Vagina (tissue), 2 donors: Measurements from ENCODE around the gene TTLL6. TPM values are rescaled to one million over a fixed set of nuclear protein-coding genes. Genes with fewer than 3 reads are reported as not detected.
"Not testable (repeated sequence)": the region's sequence is repeated elsewhere in the genome, so short reads cannot be mapped to it uniquely, and the experiment has no call there.

Experiments used
- DNase-seq, 2 donors: peaks; one replicate each; pipeline ENCODE4 v3.0.0-alpha.2; 2017; ENCODE audit errors: extremely low spot score in 2 of 2
- H3K27ac ChIP-seq: fragments of 200-600 bp; sonication (generic); one replicate; pipeline ENCODE4 v1.5.1; 2019
- H3K27me3 ChIP-seq: fragments of 200-600 bp; sonication (generic); one replicate; pipeline ENCODE4 v1.5.1; 2019
- H3K36me3 ChIP-seq, 2 donors: fragments of 200-600 bp; sonication (generic); one replicate each; pipeline ENCODE4 v1.5.1; 2017 to 2019
- H3K4me1 ChIP-seq: fragments of 200-600 bp; sonication (generic); one replicate; pipeline ENCODE4 v1.5.1; 2019
- H3K4me3 ChIP-seq, 2 donors: fragments of 200-600 bp; sonication (generic); 1 replicate in 1 of 2; 2 replicates in 1 of 2; pipeline ENCODE4 v1.5.1; 2016 to 2019
- H3K9me3 ChIP-seq: fragments of 200-600 bp; sonication (generic); one replicate; pipeline ENCODE4 v1.5.1; 2019
- CTCF ChIP-seq, 3 experiments: fragments of 450-650 bp in 2 of 3; fragments of 200-600 bp in 1 of 3; sonication (generic) in 1 of 3; IDR thresholded peaks; one replicate each; pipeline ENCODE4 v1.5.1; 2017 to 2019; ENCODE audit warnings: antibody characterized with exemption in 3 of 3, mild to moderate bottlenecking in 2 of 3, moderate library complexity in 2 of 3
- POLR2A ChIP-seq, 2 donors: fragments of 450-650 bp; IDR thresholded peaks; one replicate each; pipeline ENCODE4 v1.6.1; 2017; ENCODE audit warnings: antibody characterized with exemption in 2 of 2, mild to moderate bottlenecking in 2 of 2, moderate library complexity in 2 of 2
- POLR2AphosphoS5 ChIP-seq, 2 donors: sonication (generic); formaldehyde crosslinking; IDR thresholded peaks; one replicate each; pipeline ENCODE4 v1.9.0; 2017; ENCODE audit warnings: antibody characterized with exemption in 2 of 2, mild to moderate bottlenecking in 2 of 2, low read depth in 1 of 2; ENCODE audit not compliant: insufficient read depth in 1 of 2
- intact Hi-C: fragments of 100-400 bp; cut with DNase I; formaldehyde crosslinking; loops from one replicate; pipeline ENCODE4 v1.15.1; 2023
- microRNA counts, 2 donors: library from miRNA; unstranded; fragments of <30 nt; microRNA quantifications; one replicate each; lab custom pipeline; 2016 to 2017
- microRNA-seq: library from miRNA; unstranded; fragments of <30 nt; microRNA quantifications from one replicate; pipeline ENCODE4, GENCODE V29; 2017; ENCODE audit warnings: borderline number of aligned reads, borderline replicate concordance
- small RNA-seq: library from RNA; depleted of rRNA; stranded (forward); fragments of <200 nt; gene quantifications from one replicate; pipeline ENCODE3, GENCODE V24; 2016
- total RNA-seq: library from RNA; depleted of rRNA; stranded (reverse); fragments of >200 nt; gene quantifications from one replicate; pipeline ENCODE4 v1.2.3, GENCODE V29; 2016

The TTLL6 gene
- total RNA-seq, 1 donor from 2014 or later: 0.49 TPM

GRCh38 chr17:48717367-48718226, 99.4 kb downstream of the TTLL6 start:
- TF ChIP-seq CTCF (IDR thresholded peaks at IDR 0.05) (no peak), POLR2A (IDR thresholded peaks at IDR 0.05) (no peak), POLR2AphosphoS5 (IDR thresholded peaks at IDR 0.05; ENCODE audit: insufficient read depth in 1 of 2, low read depth in 1 of 2) (no peak)
- Histone ChIP-seq H3K36me3 (no peaks in the 10 kb centered on the region), H3K4me1 (peaks cover 17% of the 10 kb centered on the region), H3K27ac (peak overlapping the region; percentile 70), H3K9me3 (no peaks in the 10 kb centered on the region), H3K4me3 (no peak overlapping the region), H3K27me3 (peaks cover 12% of the 10 kb centered on the region)
- DNase-seq: no peak
- intact Hi-C loops: no loop called here

- DNase-seq: not testable (repeated sequence)
Measured at GRCh38 chr17:48716549-48716948, 100.5 kb downstream of the TTLL6 start.

GRCh38 chr17:48715496-48716399, 101.3 kb downstream of the TTLL6 start:
- Histone ChIP-seq H3K4me1 (peaks cover 13% of the 10 kb centered on the region), H3K27ac (no peak overlapping the region), H3K36me3 (no peaks in the 10 kb centered on the region), H3K9me3 (no peaks in the 10 kb centered on the region), H3K4me3 (no peak overlapping the region), H3K27me3 (peaks cover 7% of the 10 kb centered on the region)
- TF ChIP-seq CTCF (IDR thresholded peaks at IDR 0.05) (no peak), POLR2AphosphoS5 (IDR thresholded peaks at IDR 0.05; ENCODE audit: insufficient read depth in 1 of 2, low read depth in 1 of 2) (no peak), POLR2A (IDR thresholded peaks at IDR 0.05) (no peak)
- intact Hi-C loops: no loop called here
- peak in 1 of 2 donors; percentile 37 for DNase-seq

More at GRCh38 chr17:48716549-48716948, 100.5 kb downstream of the TTLL6 start:
- peaks cover 16% of the 10 kb centered on the region for H3K4me1 ChIP-seq
- H3K27me3 ChIP-seq, H3K36me3 ChIP-seq, H3K9me3 ChIP-seq, H3K27ac ChIP-seq, H3K4me3 ChIP-seq, intact Hi-C loops: not testable (repeated sequence)

MicroRNA genes within 50 kb of the gene (microRNA counts, 767-probe panel; counts per million panel counts)
- microRNA hsa-miR-3185 (lab: Ali Mortazavi, UCI): 238 to 261 counts per million in 2 donors

Small RNA genes within 50 kb of the gene (microRNA-seq; reads per million reads assigned to microRNA genes)
- gene MIR3185: not detected

Small RNA genes within 50 kb of the gene (small RNA-seq; reads per million reads assigned to genes)
- gene COX6B1P2: not detected
- not detected for gene MIR3185
- not detected for gene RF02132
- gene RF02133: not detected
- gene RN7SL125P: not detected

Other genes with a start within 250 kb of the TTLL6 start
- gene HOXB4, start 238.9 kb downstream of the TTLL6 start, total RNA-seq: 1.5 TPM
- 17.7 TPM for gene HOXB3, start 227.0 kb downstream of the TTLL6 start, total RNA-seq
- 0.74 TPM for gene HOXB5, start 223.4 kb downstream of the TTLL6 start, total RNA-seq
- gene HOXB6, start 212.2 kb downstream of the TTLL6 start, total RNA-seq: 1.2 TPM
- 3.2 TPM for gene HOXB7, start 206.2 kb downstream of the TTLL6 start, total RNA-seq
- not detected for gene HOXB8, start 201.9 kb downstream of the TTLL6 start, total RNA-seq
- gene HOXB9, start 190.9 kb downstream of the TTLL6 start, total RNA-seq: not detected
- gene PRAC1, start 94.7 kb downstream of the TTLL6 start, total RNA-seq: 9.6 TPM
- gene PRAC2, start 94.0 kb downstream of the TTLL6 start, total RNA-seq: not detected
- gene HOXB13, start 88.5 kb downstream of the TTLL6 start, total RNA-seq: 5.4 TPM
- gene CALCOCO2, start 13.8 kb upstream of the TTLL6 start, total RNA-seq: 140 TPM
- 90.8 TPM for gene ATP5MC1, start 75.6 kb upstream of the TTLL6 start, total RNA-seq
- gene UBE2Z, start 91.2 kb upstream of the TTLL6 start, total RNA-seq: 67.3 TPM
- gene SNF8, start 127.6 kb upstream of the TTLL6 start, total RNA-seq: 64.1 TPM
- not detected for gene GIP, start 151.4 kb upstream of the TTLL6 start, total RNA-seq
- not detected for gene IGF2BP1, start 180.2 kb upstream of the TTLL6 start, total RNA-seq